Naive thymus-derived CD4-positive, alpha-beta T cell (primary cell): ENCODE data around the gene INPP5A. TPM values are rescaled to one million over a fixed set of nuclear protein-coding genes. Genes with fewer than 3 reads are reported as not detected.

ENCODE experiments used
- ATAC-seq: fragments of 150-1000 bp; cut with Tn5 transposase; 2 replicates; pipeline ENCODE4 v1.10.0; 2021; ENCODE audit warnings: mild to moderate bottlenecking, moderate library complexity
- CTCF ChIA-PET: fragments of 350-600 bp; sonication (Branson Sonifier 250); formaldehyde crosslinking; loops from one replicate; lab custom pipeline; 2021; ENCODE audit warnings: antibody characterized with exemption; lab: Charles Lee
- POLR2A ChIA-PET: fragments of 350-600 bp; sonication (Branson Sonifier 250); formaldehyde crosslinking; loops from one replicate; lab custom pipeline; 2021; ENCODE audit warnings: antibody characterized with exemption, inconsistent platforms; lab: Charles Lee
- DNase-seq, 9 donors: peaks; one replicate each; pipeline versions ENCODE4 v3.0.0 to v3.0.0-alpha.2; 2020 to 2022; ENCODE audit warnings: mixed read lengths in 1 of 9
- H3K27ac ChIP-seq: one replicate; pipeline ENCODE4 v1.7.0; 2013; ENCODE audit warnings: mild to moderate bottlenecking, low read depth, low read length, moderate library complexity
- H3K27me3 ChIP-seq, 2 donors: one replicate each; pipeline ENCODE4 v1.7.0; 2013; ENCODE audit warnings: low read length in 2 of 2, mild to moderate bottlenecking in 2 of 2, moderate library complexity in 2 of 2; ENCODE audit not compliant: control insufficient read depth in 2 of 2, insufficient read depth in 2 of 2
- H3K36me3 ChIP-seq, 3 experiments: 1 replicate in 2 of 3; 2 replicates in 1 of 3; pipeline ENCODE4 v1.7.0; 2013; ENCODE audit warnings: low read length in 3 of 3, mild to moderate bottlenecking in 3 of 3, moderate library complexity in 1 of 3; ENCODE audit not compliant: insufficient read depth in 3 of 3, control insufficient read depth in 2 of 3
- H3K4me1 ChIP-seq, 2 donors: one replicate each; pipeline ENCODE4 v1.7.0; 2013; ENCODE audit warnings: low read length in 2 of 2, mild to moderate bottlenecking in 2 of 2, moderate library complexity in 1 of 2; ENCODE audit not compliant: control insufficient read depth in 2 of 2, insufficient read depth in 2 of 2
- H3K4me3 ChIP-seq: 2 replicates; pipeline ENCODE4 v1.7.0; 2013; ENCODE audit warnings: mild to moderate bottlenecking, low read length
- H3K9me3 ChIP-seq, 3 experiments: 1 replicate in 2 of 3; 2 replicates in 1 of 3; pipeline ENCODE4 v1.7.0; 2013; ENCODE audit warnings: low read length in 3 of 3; ENCODE audit not compliant: control insufficient read depth in 2 of 3
- H3K27ac Mint-ChIP-seq, 9 donors: one replicate each; pipeline ENCODE4 v1.8.0; 2020 to 2022; ENCODE audit warnings: mixed read lengths in 9 of 9, mild to moderate bottlenecking in 8 of 9, moderate library complexity in 5 of 9, inconsistent platforms in 2 of 9
- H3K27me3 Mint-ChIP-seq, 5 donors: one replicate each; pipeline ENCODE4 v1.8.0; 2021 to 2022; ENCODE audit warnings: mixed read lengths in 5 of 5, mild to moderate bottlenecking in 1 of 5
- H3K36me3 Mint-ChIP-seq, 5 donors: one replicate each; pipeline ENCODE4 v1.8.0; 2020 to 2022; ENCODE audit warnings: mixed read lengths in 5 of 5, mild to moderate bottlenecking in 3 of 5, inconsistent platforms in 1 of 5
- H3K4me1 Mint-ChIP-seq, 7 donors: one replicate each; pipeline ENCODE4 v1.8.0; 2020 to 2022; ENCODE audit warnings: mixed read lengths in 7 of 7, mild to moderate bottlenecking in 3 of 7, inconsistent platforms in 1 of 7
- H3K4me3 Mint-ChIP-seq, 10 donors: one replicate each; pipeline ENCODE4 v1.8.0; 2020 to 2022; ENCODE audit warnings: mild to moderate bottlenecking in 10 of 10, mixed read lengths in 10 of 10, moderate library complexity in 6 of 10, inconsistent platforms in 2 of 10
- H3K9me3 Mint-ChIP-seq, 11 donors: one replicate each; pipeline ENCODE4 v1.8.0; 2020 to 2022; ENCODE audit warnings: mixed read lengths in 11 of 11, mild to moderate bottlenecking in 4 of 11, inconsistent platforms in 1 of 11, moderate library complexity in 1 of 11
- intact Hi-C, 2 donors: fragments of 100-400 bp; cut with micrococcal nuclease; formaldehyde crosslinking; loops; one replicate each; pipeline ENCODE4 v1.15.1; 2023
- polyA plus RNA-seq, 2 donors: library from polyadenylated mRNA; unstranded; fragments of 300-500 nt; fragmentation: Illumina TruSeq; gene quantifications; one replicate each; pipeline ENCODE4 v1.2.3, GENCODE V29; 2021
- total RNA-seq, 6 experiments: library from RNA in 5 of 6; stranded (reverse) in 5 of 6; gene quantifications; 1 replicate in 5 of 6; 2 replicates in 1 of 6; pipeline ENCODE4 v1.2.3 and lab custom pipeline; 2021 to 2026

The INPP5A gene
- total and polyA plus RNA-seq, 7 experiments from 2014 or later = 0.97 to 30.7 (median 25.0) TPM

- H3K4me3 ChIP-seq = no peak overlapping the region
- CTCF ChIA-PET = no interaction called here
- POLR2A ChIA-PET = no interaction called here
- Mint-ChIP-seq H3K27ac (no peak overlapping the region), H3K9me3 (peaks cover 0 to 4% (median 0%) of the 10 kb centered on the region in 11 donors), H3K36me3 (no peaks in the 10 kb centered on the region), H3K4me1 (no peaks in the 10 kb centered on the region), H3K4me3 (no peak overlapping the region), H3K27me3 (peaks cover 0 to 4% (median 3%) of the 10 kb centered on the region in 5 donors)
- intact Hi-C loops = no loop called here
- DNase-seq (no peak), ATAC-seq (no peak)
- no peaks in the 10 kb centered on the region for H3K36me3 ChIP-seq
- no peaks in the 10 kb centered on the region for H3K9me3 ChIP-seq
- H3K27ac ChIP-seq = no peak overlapping the region
- H3K27me3 ChIP-seq = no peaks in the 10 kb centered on the region
- H3K4me1 ChIP-seq = no peaks in the 10 kb centered on the region
Measured at GRCh38 chr10:132827423-132827789, 289.8 kb downstream of the INPP5A start.

- Histone ChIP-seq H3K4me1 (no peaks in the 10 kb centered on the region), H3K9me3 (no peaks in the 10 kb centered on the region), H3K36me3 (no peaks in the 10 kb centered on the region), H3K27me3 (no peaks in the 10 kb centered on the region), H3K4me3 (no peak overlapping the region), H3K27ac (no peak overlapping the region)
- intact Hi-C loops = no loop called here
- ChIA-PET CTCF (no interaction called here), POLR2A (no interaction called here)
- Mint-ChIP-seq H3K4me1 (no peaks in the 10 kb centered on the region), H3K4me3 (no peak overlapping the region), H3K27ac (peak overlapping the region in 2 of 9 donors; percentile 3 to 48), H3K27me3 (peaks cover 0 to 4% (median 3%) of the 10 kb centered on the region in 5 donors), H3K9me3 (peaks cover 0 to 4% (median 0%) of the 10 kb centered on the region in 11 donors), H3K36me3 (no peaks in the 10 kb centered on the region)
- ATAC-seq = no peak
- no peak for DNase-seq
Measured at GRCh38 chr10:132827861-132828539, 290.4 kb downstream of the INPP5A start.

GRCh38 chr10:132828681-132829080, 291.1 kb downstream of the INPP5A start:
- no peaks in the 10 kb centered on the region for H3K27me3 ChIP-seq
- H3K36me3 Mint-ChIP-seq = no peaks in the 10 kb centered on the region
- ChIA-PET CTCF (no interaction called here), POLR2A (no interaction called here)
- H3K4me3 ChIP-seq = no peak overlapping the region
- H3K4me3 Mint-ChIP-seq = no peak overlapping the region
- H3K9me3 Mint-ChIP-seq = peaks cover 0 to 4% (median 0%) of the 10 kb centered on the region in 11 donors
- no peaks in the 10 kb centered on the region for H3K4me1 Mint-ChIP-seq
- no peaks in the 10 kb centered on the region for H3K36me3 ChIP-seq
- no peak for DNase-seq
- H3K27ac Mint-ChIP-seq = peak overlapping the region in 1 of 9 donors; percentile 3
- intact Hi-C loops = no loop called here
- no peak overlapping the region for H3K27ac ChIP-seq
- H3K4me1 ChIP-seq = no peaks in the 10 kb centered on the region
- no peak for ATAC-seq
- H3K9me3 ChIP-seq = no peaks in the 10 kb centered on the region
- H3K27me3 Mint-ChIP-seq = peaks cover 0 to 4% (median 3%) of the 10 kb centered on the region in 5 donors

- peaks cover 0 to 4% (median 0%) of the 10 kb centered on the region in 11 donors for H3K9me3 Mint-ChIP-seq
- no peak overlapping the region for H3K27ac Mint-ChIP-seq
- intact Hi-C loops = no loop called here
- DNase-seq (no peak), ATAC-seq (no peak)
- ChIA-PET POLR2A (no interaction called here), CTCF (interaction anchor here (0.6 kb wide), 1 partner anchor 175 kb away, joined by 3 read pairs; no protein-coding TSS in a partner anchor)
- Histone ChIP-seq H3K4me1 (no peaks in the 10 kb centered on the region), H3K27ac (no peak overlapping the region), H3K4me3 (no peak overlapping the region), H3K36me3 (no peaks in the 10 kb centered on the region), H3K27me3 (no peaks in the 10 kb centered on the region), H3K9me3 (no peaks in the 10 kb centered on the region)
- H3K4me1 Mint-ChIP-seq = no peaks in the 10 kb centered on the region
- H3K4me3 Mint-ChIP-seq = no peak overlapping the region
- H3K27me3 Mint-ChIP-seq = peaks cover 0 to 4% (median 3%) of the 10 kb centered on the region in 5 donors
- no peaks in the 10 kb centered on the region for H3K36me3 Mint-ChIP-seq
Measured at GRCh38 chr10:132829403-132829802, 291.8 kb downstream of the INPP5A start.

DNA sequence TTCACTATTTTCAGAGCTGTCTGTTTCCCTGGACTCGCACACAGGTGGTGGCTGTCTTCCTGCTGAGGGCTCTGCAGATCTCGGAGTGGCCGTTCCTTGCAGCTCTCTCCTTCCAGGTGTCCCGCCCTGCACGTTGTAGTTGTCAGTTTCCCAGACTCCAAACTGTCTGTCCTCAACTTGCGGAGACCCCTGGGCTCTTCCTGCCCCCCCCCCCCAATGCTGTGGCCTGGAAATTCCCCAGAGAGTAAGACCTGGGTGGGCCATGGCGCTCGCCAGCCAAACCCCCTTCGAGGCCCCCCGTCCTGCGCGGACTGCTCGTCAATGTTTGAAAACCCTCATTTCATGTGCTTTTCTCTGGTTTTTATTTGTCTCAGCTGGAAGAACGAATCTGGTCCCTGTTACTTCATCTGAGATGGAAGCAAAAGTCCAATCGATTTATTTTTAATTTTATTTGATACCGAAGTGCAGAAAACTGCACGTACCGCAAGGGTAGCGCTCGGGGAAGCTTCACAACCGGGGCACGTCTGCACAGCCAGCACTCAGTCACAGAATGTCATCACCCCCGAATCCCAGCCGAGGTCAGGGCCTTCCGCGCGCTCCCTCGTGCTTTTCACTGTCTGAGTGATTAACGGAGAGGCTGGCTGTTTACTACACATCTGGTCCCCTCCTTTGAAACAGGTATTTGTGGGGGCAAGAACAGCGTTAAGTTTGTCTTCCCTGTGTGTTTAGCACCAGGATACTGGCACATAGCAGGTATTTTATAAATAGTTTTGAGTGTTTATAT, 294.8 kb downstream of the INPP5A start:
- Histone ChIP-seq H3K4me1 (no peaks in the 10 kb centered on the region), H3K36me3 (no peaks in the 10 kb centered on the region), H3K9me3 (no peaks in the 10 kb centered on the region), H3K27me3 (no peaks in the 10 kb centered on the region), H3K4me3 (no peak overlapping the region), H3K27ac (no peak overlapping the region)
- H3K27ac Mint-ChIP-seq = no peak overlapping the region
- peaks cover 0 to 4% (median 3%) of the 10 kb centered on the region in 5 donors for H3K27me3 Mint-ChIP-seq
- ChIA-PET CTCF (no interaction called here), POLR2A (no interaction called here)
- H3K4me3 Mint-ChIP-seq = no peak overlapping the region
- intact Hi-C loops = no loop called here
- no peaks in the 10 kb centered on the region for H3K4me1 Mint-ChIP-seq
- H3K9me3 Mint-ChIP-seq = peaks cover 0 to 7% (median 0%) of the 10 kb centered on the region in 11 donors
- H3K36me3 Mint-ChIP-seq = no peaks in the 10 kb centered on the region
- no peak for ATAC-seq
- DNase-seq = no peak
